ENCODE results near the gene NFRKB.
A peak's percentile ranks its signal among the peaks of the same experiment; 100 is the strongest.
"Not testable (repeated sequence)": the region's sequence is repeated elsewhere in the genome, so short reads cannot be mapped to it uniquely, and the experiment has no call there.

The NFRKB gene

DNA sequence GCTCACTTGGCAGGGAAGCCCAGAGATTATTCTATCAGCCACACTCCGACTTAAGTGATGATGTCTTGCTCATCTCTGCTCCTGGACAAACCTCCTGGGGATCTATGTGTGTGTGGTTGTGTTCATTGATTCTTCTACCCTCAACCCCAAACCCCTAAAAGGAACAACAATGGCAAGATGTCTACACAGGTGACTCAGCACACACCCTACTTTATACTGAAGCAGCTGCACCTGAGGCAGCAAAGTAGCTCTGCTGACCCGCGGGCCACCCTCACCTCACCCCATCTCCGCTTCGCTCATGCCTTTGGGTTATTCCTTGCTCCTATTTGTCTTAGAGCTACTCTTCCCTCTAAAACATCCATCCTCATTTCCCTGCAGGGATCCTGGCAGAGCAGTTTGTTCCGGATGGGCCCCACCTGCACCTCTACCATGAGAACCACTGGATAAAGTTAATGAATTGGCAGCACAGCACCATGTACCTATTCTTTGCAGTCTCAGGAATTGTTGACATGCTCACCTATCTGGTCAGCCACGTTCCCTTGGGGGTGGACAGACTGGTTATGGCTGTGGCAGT, 41.1 kb downstream of the NFRKB start:
- no peak for DNase-seq (ENCODE audit: extremely low read depth, low read depth)
- TF ChIP-seq CTCF (IDR thresholded peaks at IDR 0.05; ENCODE audit: low read depth, low read length), result no peak

DNA sequence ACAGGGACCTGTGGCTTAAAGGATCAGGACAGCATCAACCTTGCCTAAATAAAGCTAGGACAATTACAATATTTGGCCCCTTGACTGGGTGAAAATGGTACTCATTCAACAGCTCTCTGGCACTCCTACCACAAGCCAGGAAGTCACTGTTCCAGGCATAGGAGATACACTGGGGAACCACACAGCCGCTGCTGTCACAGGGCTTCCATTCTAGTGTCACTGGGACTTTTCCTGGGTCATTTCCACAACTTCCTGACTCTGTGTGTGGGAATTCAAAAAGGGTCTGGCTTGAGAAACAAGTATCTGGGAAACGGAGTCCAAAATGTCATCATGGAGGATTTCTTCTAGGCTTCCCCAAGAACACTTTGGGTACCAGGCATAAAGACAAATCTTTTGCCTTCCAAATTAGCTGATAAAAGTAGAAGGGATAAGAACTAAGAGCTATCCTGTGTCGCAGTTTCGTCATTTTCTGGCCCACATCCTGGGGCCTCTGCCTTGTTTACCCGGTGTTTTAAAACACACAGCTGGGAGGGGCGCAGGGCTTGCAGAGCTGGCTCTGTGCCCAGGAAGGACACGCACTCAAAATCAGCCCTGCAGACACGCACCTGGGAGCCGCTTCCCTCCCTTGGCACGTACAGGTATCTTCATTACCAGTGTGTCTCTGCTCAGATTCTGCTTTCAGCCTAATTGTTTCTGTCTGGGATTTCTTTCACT, 41.7 kb downstream of the NFRKB start:
- DNase-seq (ENCODE audit: extremely low read depth, low read depth), result peak; percentile 27
- TF ChIP-seq CTCF (IDR thresholded peaks at IDR 0.05; ENCODE audit: low read depth, low read length), result no peak

- no peak for TF ChIP-seq CTCF (IDR thresholded peaks at IDR 0.05; ENCODE audit: low read depth, low read length)
- DNase-seq (ENCODE audit: extremely low read depth, low read depth), result no peak
These were observed 43.1 kb downstream of the NFRKB start for GRCh38 chr11:129852125-129852740.

DNA sequence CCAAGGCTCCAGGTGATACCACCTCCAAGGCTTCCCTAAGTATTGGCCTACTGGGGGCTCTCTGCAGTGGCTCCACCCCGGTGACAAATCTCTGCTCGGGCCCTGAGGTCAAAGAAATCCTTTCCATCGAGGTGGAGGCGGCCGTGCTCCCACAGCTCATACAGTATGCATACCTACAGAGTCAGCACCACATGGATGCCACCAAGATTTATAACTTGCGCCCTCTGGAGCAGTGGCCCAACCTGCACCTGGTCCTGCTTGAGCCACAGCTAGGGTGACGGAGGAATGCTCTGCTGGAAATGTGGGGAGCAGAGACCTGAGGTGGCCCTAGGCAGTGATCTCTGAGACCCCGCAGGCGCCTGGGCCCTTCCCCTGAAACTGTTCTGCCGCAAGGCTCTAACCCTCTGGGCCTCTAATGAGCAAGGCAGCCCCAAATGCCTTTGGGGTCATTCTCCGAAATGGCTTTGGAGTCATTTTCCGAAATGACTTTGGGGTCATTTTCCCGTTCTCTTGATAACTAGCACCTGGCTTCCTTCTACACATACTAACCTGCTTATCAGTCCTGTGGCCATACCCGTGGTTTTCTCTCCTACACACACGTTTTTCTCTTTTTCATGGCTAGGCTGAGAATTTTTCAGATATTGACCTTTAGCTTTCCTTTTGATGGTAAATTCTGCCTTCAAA, 45.8 kb downstream of the NFRKB start:
- DNase-seq (ENCODE audit: extremely low read depth, low read depth), result no peak
- no peak for TF ChIP-seq CTCF (IDR thresholded peaks at IDR 0.05; ENCODE audit: low read depth, low read length)

- not testable (repeated sequence) for DNase-seq (ENCODE audit: extremely low read depth, low read depth)
These were observed 48.0 kb downstream of the NFRKB start for GRCh38 chr11:129847361-129847760.

DNA sequence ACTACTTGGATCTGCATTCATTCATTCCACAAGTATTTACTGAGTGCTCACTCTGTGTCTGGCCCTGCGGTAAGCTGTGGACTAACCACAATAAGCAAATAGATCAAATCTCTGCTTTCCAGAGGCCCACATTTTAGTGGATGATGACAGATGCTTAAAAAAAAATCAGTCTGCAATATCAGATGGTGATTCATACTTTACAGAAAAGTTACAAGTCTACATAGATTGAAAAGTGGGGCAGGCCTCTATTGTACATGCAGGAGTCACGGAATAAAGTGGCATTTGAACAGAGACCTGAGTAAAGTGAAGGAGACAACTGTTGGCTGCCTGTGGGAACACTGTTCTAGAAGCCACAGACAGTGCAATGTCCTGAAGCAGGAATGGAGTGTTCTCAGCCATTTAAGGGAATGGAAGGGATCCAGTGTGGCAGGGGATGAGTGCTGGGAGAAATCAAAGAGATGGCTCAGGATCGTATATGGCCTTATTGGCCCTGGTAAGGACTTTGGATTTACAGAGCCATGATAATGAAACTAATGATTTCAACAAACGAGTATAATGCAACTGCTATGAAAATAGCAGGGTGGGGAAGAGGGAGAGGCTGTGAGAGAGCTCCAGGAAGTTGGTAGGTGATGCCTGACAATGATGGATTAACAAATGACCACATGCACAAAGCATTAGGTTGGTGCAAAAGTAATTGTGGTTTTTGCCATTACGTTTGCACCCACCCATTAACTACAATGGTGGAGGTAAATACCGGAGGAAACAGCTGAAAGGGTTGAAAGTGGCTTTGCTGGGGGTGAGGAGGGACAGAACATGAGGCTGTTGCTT, 48.7 kb downstream of the NFRKB start:
- DNase-seq (ENCODE audit: extremely low read depth, low read depth), result peak; percentile 54
- TF ChIP-seq CTCF (IDR thresholded peaks at IDR 0.05; ENCODE audit: low read depth, low read length), result no peak
